HG02588 (cell line): ENCODE results near the gene OTUD1.
"Not testable (repeated sequence)": the region's sequence is repeated elsewhere in the genome, so short reads cannot be mapped to it uniquely, and the experiment has no call there.

Experiments
- ATAC-seq: cut with Tn5 transposase; IDR thresholded peaks from one replicate; pipeline ENCODE4 v1.9.1; 2021; ENCODE audit warnings: mild to moderate bottlenecking, moderate library complexity; ENCODE audit not compliant: unreplicated experiment

The OTUD1 gene

GRCh38 chr10:23438547-23439451, at the start of gene OTUD1:
Gene OTUD1 (plus strand): TSS chr10:23439075. CDS start chr10:23439458, 383 bp downstream.
- ATAC-seq: peak; percentile 82

GRCh38 chr10:23390408-23390807, 48.5 kb upstream of the OTUD1 start:
- not testable (repeated sequence) for ATAC-seq

GRCh38 chr10:23390809-23391208, 48.1 kb upstream of the OTUD1 start:
- no peak for ATAC-seq

- no peak for ATAC-seq
Observed at GRCh38 chr10:23391821-23392220, 47.1 kb upstream of the OTUD1 start.

- ATAC-seq: no peak
Observed at GRCh38 chr10:23395017-23395416, 43.9 kb upstream of the OTUD1 start.

- no peak for ATAC-seq
Observed at GRCh38 chr10:23396695-23397094, 42.2 kb upstream of the OTUD1 start.

GRCh38 chr10:23399701-23400144, 39.2 kb upstream of the OTUD1 start:
- ATAC-seq: no peak

- no peak for ATAC-seq
Observed at GRCh38 chr10:23402856-23403255, 36.0 kb upstream of the OTUD1 start.

GRCh38 chr10:23403278-23403677, 35.6 kb upstream of the OTUD1 start:
- no peak for ATAC-seq

GRCh38 chr10:23403719-23404118, 35.2 kb upstream of the OTUD1 start:
- no peak for ATAC-seq

GRCh38 chr10:23404461-23404980, 34.4 kb upstream of the OTUD1 start:
- ATAC-seq: no peak

GRCh38 chr10:23405540-23405939, 33.3 kb upstream of the OTUD1 start:
- no peak for ATAC-seq

GRCh38 chr10:23406409-23406808, 32.5 kb upstream of the OTUD1 start:
- no peak for ATAC-seq

GRCh38 chr10:23408330-23408976, 30.4 kb upstream of the OTUD1 start:
- ATAC-seq: no peak

GRCh38 chr10:23412223-23412622, 26.7 kb upstream of the OTUD1 start:
- ATAC-seq: peak; percentile 36

GRCh38 chr10:23413629-23414089, 25.2 kb upstream of the OTUD1 start:
- peak; percentile 93 for ATAC-seq

- no peak for ATAC-seq
Observed at GRCh38 chr10:23414658-23415057, 24.2 kb upstream of the OTUD1 start.

GRCh38 chr10:23417254-23417653, 21.6 kb upstream of the OTUD1 start:
- no peak for ATAC-seq

GRCh38 chr10:23418051-23418681, 20.7 kb upstream of the OTUD1 start:
- no peak for ATAC-seq

GRCh38 chr10:23419201-23419600, 19.7 kb upstream of the OTUD1 start:
- ATAC-seq: no peak

GRCh38 chr10:23419655-23420329, 19.1 kb upstream of the OTUD1 start:
- ATAC-seq: no peak
